ENCODE data around the gene POPDC2.

Gene POPDC2

GRCh38 chr3:119669906-119670570, 9.6 kb upstream of the POPDC2 start:
- DNase-seq, result no peak

DNA sequence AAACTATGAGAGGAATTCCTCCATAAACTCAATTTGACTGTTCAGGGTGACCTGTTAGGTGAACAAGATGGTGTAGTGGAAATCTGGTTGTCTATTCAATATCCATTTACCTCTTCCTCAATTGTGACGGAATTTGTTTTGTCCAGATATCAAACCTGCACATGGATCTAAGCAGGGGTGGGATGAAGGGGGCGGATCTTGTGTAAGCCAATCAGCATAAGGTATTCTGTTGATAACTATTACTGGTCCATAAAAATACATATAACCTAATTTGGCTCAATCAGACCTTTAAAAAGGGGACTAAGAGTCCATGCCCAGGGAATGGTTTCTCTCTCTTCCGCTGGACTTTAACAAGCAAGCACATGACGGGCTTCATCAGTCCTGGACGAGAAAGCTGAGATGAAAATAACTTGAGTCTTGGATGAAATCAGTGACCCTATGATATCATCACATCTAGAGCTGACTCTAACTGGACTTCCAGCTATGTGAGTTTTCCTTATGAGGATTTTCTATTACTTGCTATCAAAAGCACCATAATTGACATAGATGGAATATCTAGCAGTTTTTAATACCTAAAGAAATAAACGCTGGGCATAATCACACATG, 5.7 kb upstream of the POPDC2 start:
- DNase-seq, result no peak

GRCh38 chr3:119664850-119665379, 4.5 kb upstream of the POPDC2 start:
- DNase-seq, result no peak

GRCh38 chr3:119664370-119664769, 4.0 kb upstream of the POPDC2 start:
- no peak for DNase-seq

DNA sequence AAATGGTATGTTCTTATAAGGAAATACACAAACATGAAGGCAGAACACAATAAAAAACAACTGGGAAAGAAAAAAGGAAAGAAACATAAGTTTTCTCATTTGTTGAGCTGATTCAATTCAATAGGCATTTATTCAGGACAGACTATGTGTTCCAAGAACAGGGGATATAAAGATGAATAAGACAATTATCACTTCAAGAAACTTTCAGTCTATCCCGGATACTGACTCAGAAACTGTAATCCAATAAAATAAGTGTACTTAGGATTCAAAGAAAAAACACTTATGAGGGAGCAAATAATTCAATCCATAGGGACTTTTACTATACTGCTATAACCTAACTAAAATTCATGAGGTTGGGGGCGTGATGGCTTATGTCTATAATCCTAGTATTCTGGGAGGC, 3.5 kb upstream of the POPDC2 start:
- DNase-seq, result no peak

DNA sequence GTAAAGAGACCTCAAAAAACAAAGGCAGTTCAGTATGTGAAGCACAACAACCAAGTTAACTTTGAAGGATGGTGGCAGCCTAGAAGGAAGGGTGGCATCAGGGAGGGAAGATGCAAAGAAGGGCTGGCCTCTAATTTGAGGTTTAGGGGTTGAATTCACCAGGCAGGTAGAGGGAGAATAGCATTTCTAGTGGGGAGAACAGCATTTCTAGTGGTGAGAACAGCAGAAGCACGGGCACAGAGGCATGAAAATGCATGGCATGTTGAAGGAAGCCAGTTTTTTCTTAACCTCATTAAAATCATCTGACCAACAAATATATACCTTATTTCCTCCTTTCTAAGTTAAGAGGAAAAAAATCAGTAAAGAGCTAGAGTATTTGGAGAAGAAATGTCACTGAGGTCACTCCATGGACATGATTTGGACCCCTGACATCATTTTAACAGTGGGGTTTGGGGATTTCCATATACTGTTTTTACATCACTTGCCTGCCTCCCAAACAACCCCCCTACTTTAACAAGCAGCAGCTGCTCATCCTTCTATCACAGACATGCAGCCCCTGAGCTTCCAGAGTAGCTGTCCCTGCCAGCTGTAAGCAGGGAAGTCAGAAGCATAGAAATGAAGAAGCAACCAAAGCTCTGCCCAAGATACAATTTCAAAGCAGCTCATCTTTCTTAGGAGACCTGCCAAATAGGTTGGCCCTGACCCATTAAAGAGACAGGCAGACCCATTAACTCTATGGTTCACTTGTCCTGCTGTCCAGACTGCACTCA, 2.4 kb upstream of the POPDC2 start:
- DNase-seq, result no peak

DNA sequence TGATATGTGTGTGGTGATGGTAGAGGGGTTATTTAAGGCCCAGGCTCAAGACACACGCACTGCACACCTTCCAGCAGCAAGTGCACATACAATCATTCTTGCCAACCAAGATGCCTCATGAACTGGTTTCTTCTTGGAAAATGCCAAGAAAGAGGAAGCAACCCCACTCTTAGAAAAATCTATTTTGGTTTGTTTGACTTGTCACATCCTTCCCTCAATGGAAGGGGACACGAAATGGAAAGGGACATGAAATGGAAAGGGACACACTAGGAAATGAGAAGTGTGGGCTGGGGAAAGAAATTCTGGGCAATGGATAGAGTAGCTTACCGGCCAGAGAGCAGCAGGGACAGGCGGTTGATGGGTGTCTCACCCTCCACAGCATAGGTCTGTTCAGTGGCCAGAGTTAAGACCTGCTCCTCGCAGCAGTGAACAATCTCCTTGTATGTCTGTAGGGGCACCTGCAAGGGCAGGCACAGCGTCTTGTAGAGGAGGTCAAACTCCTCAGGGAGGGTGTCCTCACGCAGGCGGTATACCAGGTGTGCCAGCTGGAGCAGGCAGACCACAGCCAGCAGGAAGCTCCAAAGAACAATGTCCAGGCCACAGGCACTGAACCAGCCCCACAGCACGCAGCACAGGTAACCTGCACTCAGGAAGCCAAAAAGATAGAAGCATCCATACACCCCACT, 640 bp downstream of the POPDC2 start:
- no peak for DNase-seq

DNA sequence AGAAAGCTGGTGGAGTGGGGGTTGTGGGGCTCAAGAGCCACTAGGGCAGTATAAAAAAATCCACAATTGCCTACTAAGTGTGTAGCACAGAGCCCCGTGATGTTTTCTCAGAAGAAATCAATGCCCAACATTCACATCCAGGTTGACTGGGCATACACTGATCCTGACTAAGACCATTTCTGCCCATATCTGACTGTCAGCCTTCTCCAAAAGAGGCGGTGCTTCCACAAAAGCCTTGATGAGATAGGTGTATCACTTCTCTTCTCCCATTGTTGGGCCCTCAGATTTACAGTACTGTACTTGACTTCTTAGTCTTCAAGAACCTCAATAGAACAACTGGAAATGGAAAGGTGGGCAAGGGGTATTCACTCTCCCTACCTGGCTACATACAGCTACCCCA, 1.4 kb downstream of the POPDC2 start:
- DNase-seq, result no peak

GRCh38 chr3:119657887-119658702, 2.3 kb downstream of the POPDC2 start:
- no peak for DNase-seq

GRCh38 chr3:119653876-119654275, 6.5 kb downstream of the POPDC2 start:
- no peak for DNase-seq

- DNase-seq, result no peak
These were observed 7.9 kb downstream of the POPDC2 start for GRCh38 chr3:119652306-119653033.

DNA sequence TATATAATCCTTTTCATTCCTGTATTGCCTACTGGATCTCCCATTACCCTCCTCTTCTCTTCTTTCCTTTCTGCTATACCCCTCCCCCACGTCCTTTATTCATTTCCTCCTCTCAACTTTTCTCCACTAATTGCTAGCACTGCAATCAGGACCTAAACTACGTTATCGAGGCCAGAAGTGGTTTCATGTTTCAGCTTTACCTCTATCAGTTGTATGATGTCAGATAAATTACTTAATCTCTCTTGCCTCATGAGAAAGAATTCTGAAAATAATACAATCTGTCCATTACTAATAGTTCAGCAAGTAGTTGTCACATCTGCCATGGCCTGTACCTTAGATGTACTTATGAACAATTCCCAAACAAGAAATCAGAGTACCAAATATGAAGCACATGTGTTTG, 10.6 kb downstream of the POPDC2 start:
- no peak for DNase-seq

- DNase-seq, result no peak
These were observed 12.4 kb downstream of the POPDC2 start for GRCh38 chr3:119647843-119648575.

GRCh38 chr3:119647171-119647570, 13.2 kb downstream of the POPDC2 start:
- DNase-seq, result no peak

- DNase-seq, result no peak
These were observed 14.6 kb downstream of the POPDC2 start for GRCh38 chr3:119645813-119646212.

DNA sequence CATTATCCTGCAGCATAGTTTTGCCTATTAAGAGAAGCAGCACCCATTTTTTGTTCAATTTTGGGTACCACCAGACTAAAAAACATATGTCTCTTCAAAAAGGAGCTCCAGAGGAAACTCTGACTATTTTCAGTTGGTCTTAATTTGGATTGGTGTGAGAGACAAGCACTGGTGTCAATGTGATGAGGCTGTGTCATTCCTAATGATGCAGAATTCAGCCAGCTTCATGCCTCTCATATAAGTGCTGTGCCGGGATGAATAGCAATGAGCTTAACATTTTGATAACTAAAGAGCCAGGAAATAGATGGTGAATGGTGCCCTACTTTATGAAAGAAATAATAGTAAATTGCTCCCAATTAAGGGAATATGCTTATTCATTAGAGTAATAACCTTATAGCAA, 15.9 kb downstream of the POPDC2 start:
- DNase-seq, result no peak

GRCh38 chr3:119643528-119643927, 16.9 kb downstream of the POPDC2 start:
- no peak for DNase-seq

- no peak for DNase-seq
These were observed 17.5 kb downstream of the POPDC2 start for GRCh38 chr3:119642746-119643473.

- no peak for DNase-seq
These were observed 19.0 kb downstream of the POPDC2 start for GRCh38 chr3:119641416-119641815.

Measured in stimulated activated CD4-positive, alpha-beta T cell treated with anti-CD3 and anti-CD28 coated beads, Interleukin-2, amount 100 ng/mL, for 48 hours (primary cell).